Smooth muscle cell (in vitro differentiated cells): ENCODE data around the gene PPP2R5C. TPM values are rescaled to one million over a fixed set of nuclear protein-coding genes. Genes with fewer than 3 reads are reported as not detected.

Source experiments
- DNase-seq: peaks from one replicate; lab custom pipeline; 2025; ENCODE audit not compliant: unreplicated experiment; lab: John Stamatoyannopoulos, UW
- H2AFZ ChIP-seq: fragments of 200-600 bp; sonication (generic); 2 replicates; pipeline ENCODE4 v1.6.0; 2016; ENCODE audit warnings: antibody characterized with exemption, low read depth, mild to moderate bottlenecking
- H3F3A ChIP-seq: fragments of 200-600 bp; sonication (generic); 2 replicates; pipeline ENCODE4 v1.6.0; 2017; ENCODE audit warnings: antibody characterized with exemption, low read depth
- H3K27ac ChIP-seq: fragments of 200-600 bp; sonication (generic); 2 replicates; pipeline ENCODE4 v1.5.1; 2016; ENCODE audit warnings: low read depth, mild to moderate bottlenecking
- H3K27me3 ChIP-seq: fragments of 200-600 bp; sonication (generic); 2 replicates; pipeline ENCODE4 v1.6.1; 2016; ENCODE audit warnings: low read depth, mild to moderate bottlenecking
- H3K36me3 ChIP-seq: fragments of 200-600 bp; sonication (generic); 2 replicates; pipeline ENCODE4 v1.5.1; 2016; ENCODE audit warnings: low read depth
- H3K4me1 ChIP-seq: fragments of 200-600 bp; sonication (generic); 2 replicates; pipeline ENCODE4 v1.5.1; 2016; ENCODE audit warnings: low read depth
- H3K4me2 ChIP-seq: fragments of 200-600 bp; sonication (generic); 2 replicates; pipeline ENCODE4 v1.6.0; 2016; ENCODE audit warnings: mild to moderate bottlenecking
- H3K4me3 ChIP-seq: fragments of 200-600 bp; sonication (generic); 2 replicates; pipeline ENCODE4 v1.5.1; 2016; ENCODE audit warnings: mild to moderate bottlenecking
- H3K79me2 ChIP-seq: fragments of 200-600 bp; sonication (generic); 2 replicates; pipeline ENCODE4 v1.6.0; 2016; ENCODE audit warnings: low read depth, mild to moderate bottlenecking
- H3K9ac ChIP-seq: fragments of 200-600 bp; sonication (generic); 2 replicates; pipeline ENCODE4 v1.6.0; 2016; ENCODE audit warnings: low read depth
- H3K9me3 ChIP-seq: fragments of 200-600 bp; sonication (generic); replicated peaks from 2 replicates; pipeline ENCODE4 v1.5.1; 2016; ENCODE audit warnings: low read depth
- H4K20me1 ChIP-seq: fragments of 200-600 bp; sonication (generic); 2 replicates; pipeline ENCODE4 v1.6.0; 2016; ENCODE audit warnings: low read depth
- CTCF ChIP-seq: fragments of 200-600 bp; sonication (generic); IDR thresholded peaks from 2 replicates; pipeline ENCODE4 v1.5.1; 2017; ENCODE audit warnings: borderline replicate concordance, mild to moderate bottlenecking, antibody characterized with exemption; ENCODE audit not compliant: insufficient read depth, poor library complexity, severe bottlenecking
- WGBS: methylation state at CpG from one replicate; pipeline ENCODE4 v1.1.7; 2016; ENCODE audit warnings: low lambda C conversion rate; 5-methylcytosine and 5-hydroxymethylcytosine counted together
- polyA plus RNA-seq: library from polyadenylated mRNA; unstranded; fragments of >200 nt; fragmentation: Nextera tagmentation; extraction: Ambion mirVana; gene quantifications from 2 replicates; pipeline ENCODE4 v1.2.1, GENCODE V29; 2016
- total RNA-seq: library from RNA; depleted of rRNA; stranded (reverse); fragments of >200 nt; gene quantifications from 2 replicates; pipeline ENCODE4 v1.2.3, GENCODE V29; 2014

The PPP2R5C gene
- total and polyA plus RNA-seq, 2 experiments from 2014 or later: 63.6 to 92.7 TPM

- no peak for TF ChIP-seq CTCF
- WGBS: 13% methylated on average over 5 of the region's 5 CpGs
- Histone ChIP-seq H3K4me3 (no peak overlapping the region), H3F3A (no peaks in the 10 kb centered on the region), H3K9ac (no peak overlapping the region), H3K4me1 (peaks cover 6% of the 10 kb centered on the region), H2AFZ (no peak overlapping the region), H3K36me3 (no peaks in the 10 kb centered on the region), H3K4me2 (no peak overlapping the region), H3K27me3 (no peaks in the 10 kb centered on the region), H3K27ac (no peak overlapping the region), H3K79me2 (peaks cover 8% of the 10 kb centered on the region), H3K9me3 (no peaks in the 10 kb centered on the region), H4K20me1 (no peaks in the 10 kb centered on the region)
- DNase-seq: no peak
Measured at GRCh38 chr14:101945171-101945570, 183.7 kb downstream of the PPP2R5C start.

GRCh38 chr14:101947577-101947903 lies 186.0 kb downstream of the PPP2R5C start:
- no peaks in the 10 kb centered on the region for H3F3A ChIP-seq
- H3K79me2 ChIP-seq: peaks cover 8% of the 10 kb centered on the region
- H3K9ac ChIP-seq: peak overlapping the region; percentile 98
- peak overlapping the region; percentile 72 for H3K4me3 ChIP-seq
- peaks cover 6% of the 10 kb centered on the region for H3K4me1 ChIP-seq
- peak overlapping the region; percentile 96 for H3K27ac ChIP-seq
- no peaks in the 10 kb centered on the region for H3K27me3 ChIP-seq
- H3K4me2 ChIP-seq: peak overlapping the region; percentile 97
- H4K20me1 ChIP-seq: no peaks in the 10 kb centered on the region
- H3K9me3 ChIP-seq: no peaks in the 10 kb centered on the region
- H2AFZ ChIP-seq: peak overlapping the region; percentile 63
- no peak for DNase-seq
- no peak for TF ChIP-seq CTCF
- 22% methylated on average over 8 of the region's 8 CpGs for WGBS
- no peaks in the 10 kb centered on the region for H3K36me3 ChIP-seq

DNA sequence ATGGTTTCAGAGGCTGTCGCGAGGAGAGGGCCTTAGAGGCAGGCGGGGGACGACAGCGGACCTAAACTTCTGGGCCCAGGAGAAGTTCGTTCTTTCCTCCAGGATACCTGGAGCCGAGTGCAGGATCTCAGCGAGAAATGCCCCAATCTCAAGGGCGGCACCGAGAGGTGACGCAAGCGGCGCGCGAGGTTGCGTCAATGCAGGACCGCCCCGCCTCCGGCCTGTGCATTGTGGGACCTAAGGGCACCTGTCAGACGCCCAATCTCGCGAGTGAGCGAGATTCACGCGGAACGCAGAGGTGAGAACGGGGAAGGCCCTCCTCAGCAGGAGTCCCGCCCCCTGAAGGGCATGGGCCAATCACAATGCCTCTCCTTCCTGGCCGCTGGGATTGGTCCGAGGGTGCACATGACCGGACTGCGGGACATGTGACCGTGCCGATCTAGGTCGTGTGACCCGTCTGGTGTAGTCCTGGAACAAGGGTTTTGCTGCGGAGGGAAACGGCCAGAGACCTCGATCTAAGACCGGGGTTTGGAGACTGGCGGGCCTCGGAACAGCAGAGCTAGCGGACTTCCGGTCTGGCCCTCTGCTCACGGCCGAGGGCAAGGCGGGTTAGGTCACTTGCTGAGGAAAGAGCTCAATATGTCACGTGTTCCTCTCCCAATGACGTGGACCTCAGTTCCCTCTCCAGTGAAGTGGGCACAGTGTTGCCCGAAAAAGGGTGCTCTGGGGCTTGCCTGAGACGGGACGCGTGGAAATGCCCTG lies 186.6 kb downstream of the PPP2R5C start:
- Histone ChIP-seq H3K27ac (peak overlapping the region; percentile 96), H3K9ac (peak overlapping the region; percentile 98), H3K27me3 (no peaks in the 10 kb centered on the region), H3K4me2 (peak overlapping the region; percentile 97), H3K9me3 (no peaks in the 10 kb centered on the region), H3K4me3 (peak overlapping the region; percentile 72), H3K79me2 (peaks cover 8% of the 10 kb centered on the region), H3K4me1 (peaks cover 6% of the 10 kb centered on the region), H3K36me3 (no peaks in the 10 kb centered on the region), H2AFZ (peak overlapping the region; percentile 63), H4K20me1 (no peaks in the 10 kb centered on the region), H3F3A (no peaks in the 10 kb centered on the region)
- WGBS: under 1% methylated on average over 53 of the region's 53 CpGs
- DNase-seq: peak; percentile 96
- no peak for TF ChIP-seq CTCF
